PC-9 (cell line): Measurements from ENCODE around the gene TMEM147. TPM values are rescaled to one million over a fixed set of nuclear protein-coding genes. Genes with fewer than 3 reads are reported as not detected.

Experiments used
- BruUV-seq: library from RNA; stranded (reverse); fragments of 400-500 nt; replicated peaks from 2 replicates; lab custom pipeline; 2021; lab: Mats Ljungman, UMichigan
- CTCF ChIA-PET: fragments of 300-600 bp; sonication (Branson Sonifier 250); formaldehyde crosslinking; loops from one replicate; lab custom pipeline; 2022; ENCODE audit warnings: antibody characterized with exemption; lab: Charles Lee
- POLR2A ChIA-PET: fragments of 300-600 bp; sonication (Branson Sonifier 250); formaldehyde crosslinking; loops from one replicate; lab custom pipeline; 2022; ENCODE audit warnings: antibody characterized with exemption; ENCODE audit not compliant: unreplicated experiment; lab: Charles Lee
- DNase-seq, 2 experiments: peaks; one replicate each; pipeline versions ENCODE4 v3.0.0 to v3.0.0-alpha.2; 2015 to 2022; ENCODE audit warnings: mixed read lengths in 1 of 2
- H2AFZ ChIP-seq: fragments of 200-600 bp; sonication (generic); 2 replicates; pipeline ENCODE4 v1.8.1; 2017; ENCODE audit warnings: antibody characterized with exemption
- H3F3A ChIP-seq: fragments of 200-600 bp; sonication (generic); 2 replicates; pipeline ENCODE4 v1.8.1; 2017; ENCODE audit warnings: antibody characterized with exemption, mild to moderate bottlenecking, low read depth; ENCODE audit not compliant: insufficient read depth
- H3K27ac ChIP-seq: fragments of 200-600 bp; sonication (generic); 2 replicates; pipeline ENCODE4 v1.6.1; 2016; ENCODE audit warnings: mixed run types
- H3K27me3 ChIP-seq: fragments of 200-600 bp; sonication (generic); 2 replicates; pipeline ENCODE4 v1.6.1; 2016; ENCODE audit warnings: low read depth, mixed run types; ENCODE audit not compliant: insufficient read depth
- H3K36me3 ChIP-seq: fragments of 200-600 bp; sonication (generic); 2 replicates; pipeline ENCODE4 v1.6.1; 2016; ENCODE audit warnings: low read depth, mixed run types
- H3K4me1 ChIP-seq: fragments of 200-600 bp; sonication (generic); replicated peaks from 2 replicates; pipeline ENCODE4 v1.6.1; 2016; ENCODE audit warnings: mixed run types; ENCODE audit not compliant: insufficient read depth
- H3K4me2 ChIP-seq: fragments of 200-600 bp; sonication (generic); 2 replicates; pipeline ENCODE4 v1.6.1; 2017; ENCODE audit warnings: mixed run types
- H3K4me3 ChIP-seq: fragments of 200-600 bp; sonication (generic); 2 replicates; pipeline ENCODE4 v1.6.1; 2016; ENCODE audit warnings: mixed run types
- H3K79me2 ChIP-seq: fragments of 200-600 bp; sonication (generic); 2 replicates; pipeline ENCODE4 v1.6.1; 2017; ENCODE audit warnings: low read depth, mixed run types
- H3K9me2 ChIP-seq: fragments of 200-600 bp; sonication (generic); 2 replicates; pipeline ENCODE4 v1.8.1; 2017; ENCODE audit warnings: mild to moderate bottlenecking; ENCODE audit not compliant: insufficient read depth
- H3K9me3 ChIP-seq: fragments of 200-600 bp; sonication (generic); 2 replicates; pipeline ENCODE4 v1.8.1; 2016; ENCODE audit warnings: low read depth; ENCODE audit not compliant: insufficient read depth
- H4K20me1 ChIP-seq: fragments of 200-600 bp; sonication (generic); 2 replicates; pipeline ENCODE4 v1.8.1; 2017; ENCODE audit not compliant: insufficient read depth
- EZH2 ChIP-seq: fragments of 200-600 bp; sonication (generic); IDR thresholded peaks from 2 replicates; pipeline ENCODE4 v1.8.0; 2017; ENCODE audit warnings: antibody characterized with exemption, low read depth
- intact Hi-C: fragments of 100-400 bp; cut with micrococcal nuclease; formaldehyde crosslinking; loops from one replicate; pipeline ENCODE4 v1.10.0; 2022; ENCODE audit not compliant: unreplicated experiment
- total RNA-seq: library from RNA; stranded (reverse); gene quantifications from 2 replicates; pipeline ENCODE4 v1.2.3, GENCODE V29; 2021
- TF ChIP-seq, protein P1 (sequence below): fragments of 200-600 bp; sonication (generic); conservative IDR thresholded peaks from 2 replicates; pipeline ENCODE4 v1.6.1; 2017; ENCODE audit warnings: mixed run types, antibody characterized with exemption, mild to moderate bottlenecking, moderate library complexity

The TMEM147 gene
- total RNA-seq, 1 experiment from 2014 or later, result 82.6 TPM

DNA sequence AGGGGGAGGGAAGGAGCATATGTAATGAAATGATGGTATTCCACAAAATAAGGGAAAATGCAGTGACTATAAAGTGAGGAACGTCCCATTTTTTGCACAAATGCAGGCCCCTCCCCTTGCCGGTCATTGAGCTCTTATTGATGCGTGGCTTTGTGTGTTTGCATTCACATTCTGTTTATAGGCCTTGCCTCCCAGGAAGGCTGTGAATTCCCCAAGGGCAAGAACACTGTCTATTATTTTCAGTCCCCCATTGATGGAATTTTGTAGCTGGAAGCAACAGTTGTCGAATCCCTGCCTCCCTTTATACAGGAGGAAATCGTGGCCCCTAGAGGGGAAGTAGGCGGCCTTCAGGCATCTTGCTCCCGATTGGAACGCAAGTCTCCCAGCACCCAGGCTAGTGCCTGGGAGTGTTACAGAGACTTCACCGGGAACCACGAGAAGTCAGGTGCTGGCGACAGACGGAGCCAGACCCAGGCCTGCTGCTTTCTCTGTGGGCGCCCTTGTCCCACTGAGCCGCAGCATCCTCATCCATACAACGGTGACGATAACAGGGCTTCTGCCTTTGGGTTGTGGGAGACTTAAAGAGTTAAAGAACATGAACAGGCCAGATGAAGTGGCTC lies 24.2 kb upstream of the TMEM147 start:
- ChIA-PET CTCF (no interaction called here), POLR2A (no interaction called here)
- Histone ChIP-seq H3K4me2 (no peak overlapping the region), H3K9me2 (no peaks in the 10 kb centered on the region), H3K4me3 (no peak overlapping the region), H3F3A (no peaks in the 10 kb centered on the region), H3K36me3 (no peaks in the 10 kb centered on the region), H3K4me1 (no peaks in the 10 kb centered on the region), H3K9me3 (no peaks in the 10 kb centered on the region), H3K27ac (no peak overlapping the region), H3K79me2 (no peaks in the 10 kb centered on the region), H2AFZ (no peak overlapping the region), H3K27me3 (peaks cover 9% of the 10 kb centered on the region; the same call in 1 of the 2 replicates), H4K20me1 (no peaks in the 10 kb centered on the region)
- no peak for DNase-seq
- BruUV-seq, result no TSS peak
- intact Hi-C loops, result no loop called here
- TF ChIP-seq, protein P1, sequence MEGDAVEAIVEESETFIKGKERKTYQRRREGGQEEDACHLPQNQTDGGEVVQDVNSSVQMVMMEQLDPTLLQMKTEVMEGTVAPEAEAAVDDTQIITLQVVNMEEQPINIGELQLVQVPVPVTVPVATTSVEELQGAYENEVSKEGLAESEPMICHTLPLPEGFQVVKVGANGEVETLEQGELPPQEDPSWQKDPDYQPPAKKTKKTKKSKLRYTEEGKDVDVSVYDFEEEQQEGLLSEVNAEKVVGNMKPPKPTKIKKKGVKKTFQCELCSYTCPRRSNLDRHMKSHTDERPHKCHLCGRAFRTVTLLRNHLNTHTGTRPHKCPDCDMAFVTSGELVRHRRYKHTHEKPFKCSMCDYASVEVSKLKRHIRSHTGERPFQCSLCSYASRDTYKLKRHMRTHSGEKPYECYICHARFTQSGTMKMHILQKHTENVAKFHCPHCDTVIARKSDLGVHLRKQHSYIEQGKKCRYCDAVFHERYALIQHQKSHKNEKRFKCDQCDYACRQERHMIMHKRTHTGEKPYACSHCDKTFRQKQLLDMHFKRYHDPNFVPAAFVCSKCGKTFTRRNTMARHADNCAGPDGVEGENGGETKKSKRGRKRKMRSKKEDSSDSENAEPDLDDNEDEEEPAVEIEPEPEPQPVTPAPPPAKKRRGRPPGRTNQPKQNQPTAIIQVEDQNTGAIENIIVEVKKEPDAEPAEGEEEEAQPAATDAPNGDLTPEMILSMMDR, result no peak
- no peak for TF ChIP-seq EZH2

GRCh38 chr19:35522745-35523327 lies 22.6 kb upstream of the TMEM147 start:
- H3K9me2 ChIP-seq, result no peaks in the 10 kb centered on the region
- intact Hi-C loops, result no loop called here
- H3K79me2 ChIP-seq, result no peaks in the 10 kb centered on the region
- no peak overlapping the region for H3K4me2 ChIP-seq
- BruUV-seq, result no TSS peak
- peaks cover 9% of the 10 kb centered on the region; the same call in 1 of the 2 replicates for H3K27me3 ChIP-seq
- H3K4me1 ChIP-seq, result 0 out of 2 replicates have a peak, but pooled peaks cover under 1% of the 10 kb centered on the region
- H3K9me3 ChIP-seq, result no peaks in the 10 kb centered on the region
- no peak overlapping the region for H3K27ac ChIP-seq
- H3K4me3 ChIP-seq, result no peak overlapping the region
- ChIA-PET CTCF (no interaction called here), POLR2A (no interaction called here)
- H3F3A ChIP-seq, result no peaks in the 10 kb centered on the region
- H4K20me1 ChIP-seq, result no peaks in the 10 kb centered on the region
- H2AFZ ChIP-seq, result no peak overlapping the region
- TF ChIP-seq, protein P1, result no peak
- TF ChIP-seq EZH2, result no peak
- DNase-seq, result no peak
- H3K36me3 ChIP-seq, result no peaks in the 10 kb centered on the region

GRCh38 chr19:35524181-35524837 lies 21.1 kb upstream of the TMEM147 start:
- no peak overlapping the region for H3K4me3 ChIP-seq
- no peaks in the 10 kb centered on the region for H3K9me3 ChIP-seq
- no peaks in the 10 kb centered on the region for H3K79me2 ChIP-seq
- TF ChIP-seq EZH2, result no peak
- TF ChIP-seq, protein P1, result no peak
- 0 out of 2 replicates have a peak, but pooled peaks cover 8% of the 10 kb centered on the region for H3K4me1 ChIP-seq
- CTCF ChIA-PET, result interaction anchor here (1.1 kb wide), 1 partner anchor 15 kb away, joined by 3 read pairs; no protein-coding TSS in a partner anchor
- POLR2A ChIA-PET, result no interaction called here
- no peaks in the 10 kb centered on the region for H3K36me3 ChIP-seq
- H3K27ac ChIP-seq, result no peak overlapping the region
- H3K27me3 ChIP-seq, result peaks cover 9% of the 10 kb centered on the region; the same call in 1 of the 2 replicates
- no peak overlapping the region for H2AFZ ChIP-seq
- H3K4me2 ChIP-seq, result no peak overlapping the region
- no peak for DNase-seq
- H4K20me1 ChIP-seq, result no peaks in the 10 kb centered on the region
- intact Hi-C loops, result no loop called here
- no peaks in the 10 kb centered on the region for H3K9me2 ChIP-seq
- no TSS peak for BruUV-seq
- no peaks in the 10 kb centered on the region; the same call in 1 of the 2 replicates for H3F3A ChIP-seq
